Measurements from ENCODE around the gene PEMT.

The PEMT gene

DNA sequence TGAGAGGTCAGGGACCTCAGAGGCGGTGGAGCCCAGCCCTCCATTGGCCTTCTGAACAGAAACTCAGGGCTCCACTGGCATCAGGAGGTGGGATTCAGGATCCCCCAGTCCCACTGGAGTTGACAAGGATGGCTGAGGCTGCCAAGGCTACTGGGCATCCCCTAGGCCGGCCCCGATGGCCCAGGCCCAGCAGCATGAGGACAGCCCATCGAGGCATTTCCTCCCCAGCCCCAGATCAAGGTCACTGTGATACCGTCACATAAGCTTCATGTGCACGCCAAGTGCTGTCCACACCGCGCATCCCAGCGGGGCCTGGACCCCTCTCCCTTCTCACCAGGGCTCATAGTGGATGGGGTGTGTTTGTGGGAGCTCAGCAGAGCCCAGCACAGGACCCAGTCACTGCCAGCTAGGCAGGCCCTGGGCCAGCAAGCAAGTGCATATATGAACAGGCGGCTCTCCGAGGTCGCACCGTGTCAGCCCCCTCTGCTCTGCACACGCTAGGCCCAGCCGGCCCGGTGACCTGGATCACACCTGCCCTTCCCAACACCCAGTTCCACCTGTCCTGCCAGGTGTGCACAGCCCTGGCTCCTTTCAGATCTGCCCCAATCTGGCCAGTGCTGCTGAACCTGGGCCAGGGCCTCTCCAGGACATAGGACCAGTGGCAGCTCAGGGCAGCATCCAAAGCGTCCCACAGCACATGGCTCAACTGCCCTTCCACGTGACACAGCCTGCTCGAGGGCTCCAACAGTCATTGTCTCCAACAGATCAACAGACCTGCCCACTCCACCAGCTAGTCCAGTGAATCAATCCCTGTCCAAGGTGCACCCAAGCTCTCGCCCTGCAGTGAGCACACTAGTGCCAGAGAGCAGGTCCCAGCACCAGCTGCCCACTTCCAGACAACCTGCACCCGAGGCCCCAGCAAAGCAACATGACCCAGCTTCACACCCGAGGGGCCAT lies 62.5 kb downstream of the PEMT start:
- DNase-seq: no peak

DNA sequence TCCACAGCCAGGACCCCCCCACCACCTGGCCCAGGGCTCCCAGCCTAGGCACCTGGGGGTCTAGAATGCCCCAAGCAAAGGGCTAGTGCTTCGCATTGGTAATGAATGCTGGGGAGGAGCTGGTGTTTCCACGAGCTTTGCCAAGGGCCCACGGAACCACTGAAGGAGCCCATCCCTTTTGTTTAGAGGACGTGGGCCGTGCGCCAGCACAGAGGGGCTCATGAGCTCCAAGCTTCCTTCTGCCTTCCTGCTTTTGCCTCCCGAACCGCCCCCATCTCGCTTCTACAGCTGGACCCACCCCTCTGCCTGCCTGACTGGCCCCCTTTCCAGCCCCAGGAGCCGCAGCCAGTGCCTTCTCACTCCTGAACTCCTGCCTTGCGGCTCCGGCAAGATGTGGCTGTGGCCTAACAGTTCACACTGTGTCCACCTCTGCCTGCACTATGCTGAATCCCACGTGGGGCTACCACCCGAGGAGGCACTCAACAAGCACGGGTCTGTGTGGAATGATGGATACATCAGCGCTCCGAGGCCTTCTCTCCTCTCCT lies 63.5 kb downstream of the PEMT start:
- no peak for DNase-seq

DNA sequence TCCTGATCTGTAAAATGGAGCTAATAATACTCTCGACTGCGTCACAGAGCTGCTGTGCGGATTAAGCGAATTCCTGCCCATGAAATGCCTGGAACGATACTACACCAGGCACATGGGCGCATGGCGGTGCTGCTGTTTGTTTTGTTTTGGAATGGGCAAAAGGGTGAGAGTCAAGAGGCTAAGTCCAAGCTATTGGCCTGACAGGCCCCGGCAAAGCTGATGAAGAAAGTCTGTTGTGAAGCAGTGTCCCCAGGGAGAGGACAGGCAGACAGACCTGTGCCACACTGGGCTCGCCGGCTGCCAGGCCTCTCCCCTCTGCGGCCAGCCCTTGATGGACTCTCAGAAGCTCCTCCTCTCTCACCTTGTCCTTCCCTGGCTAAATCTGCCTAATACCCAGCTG lies 64.0 kb downstream of the PEMT start:
- DNase-seq: no peak

DNA sequence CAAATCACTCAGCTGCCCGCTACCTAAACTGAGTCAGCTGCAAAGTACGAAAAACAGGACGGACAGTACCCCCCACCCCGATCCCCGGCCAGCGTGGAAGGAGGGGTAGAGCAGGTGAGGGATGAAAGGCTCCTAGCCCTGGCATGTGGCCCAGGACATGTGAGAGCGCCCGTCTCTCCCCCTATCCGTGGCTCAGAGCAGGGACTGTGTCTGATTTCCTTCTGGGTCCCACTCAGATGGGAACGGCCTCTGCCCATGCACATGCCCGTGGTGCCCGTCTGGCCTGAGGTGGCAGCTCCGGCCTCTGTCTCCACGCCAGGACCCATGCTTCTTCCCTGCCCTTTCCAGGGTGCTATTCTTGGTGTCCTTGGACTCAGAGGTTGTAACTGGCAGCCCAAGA lies 65.1 kb downstream of the PEMT start:
- no peak for DNase-seq

DNA sequence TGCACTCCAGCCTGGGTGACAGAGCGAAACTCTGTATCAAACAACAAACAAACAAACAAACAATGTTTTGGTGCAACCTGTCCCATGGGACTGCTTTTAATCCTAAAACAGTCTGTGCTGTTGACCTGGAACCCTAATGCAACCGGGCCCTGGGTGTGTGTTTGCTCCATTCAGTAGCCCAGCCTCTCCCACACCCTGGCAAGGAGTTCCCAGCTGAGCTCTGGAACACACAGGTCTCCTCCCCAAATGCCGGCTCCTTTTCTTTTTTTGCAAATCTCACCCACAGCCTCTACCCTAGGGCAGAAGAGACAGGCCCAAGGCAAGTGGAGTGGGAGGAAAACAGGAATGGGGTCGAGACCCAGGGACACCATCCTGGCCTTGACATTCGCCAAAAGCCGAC lies 65.6 kb downstream of the PEMT start:
- DNase-seq: no peak

DNA sequence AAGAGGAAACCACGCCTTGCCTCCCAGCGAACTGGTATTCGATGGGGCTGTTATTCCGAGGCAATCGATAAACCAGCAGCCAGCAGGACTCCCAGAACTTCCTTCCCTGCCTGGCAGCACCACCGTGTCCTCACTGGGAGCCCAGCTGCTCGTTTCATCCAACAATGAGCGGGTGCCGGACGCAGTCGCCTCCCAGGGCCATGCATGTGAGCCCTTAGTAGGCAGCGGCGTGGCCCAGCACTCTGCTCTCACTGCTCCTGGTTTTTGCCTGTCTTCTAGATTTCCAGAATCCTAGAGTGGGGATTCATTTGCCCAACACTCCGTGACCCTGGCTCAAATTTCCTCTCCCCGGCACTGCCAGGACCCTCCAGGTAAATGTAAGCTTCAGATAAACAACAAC lies 66.2 kb downstream of the PEMT start:
- no peak for DNase-seq

DNA sequence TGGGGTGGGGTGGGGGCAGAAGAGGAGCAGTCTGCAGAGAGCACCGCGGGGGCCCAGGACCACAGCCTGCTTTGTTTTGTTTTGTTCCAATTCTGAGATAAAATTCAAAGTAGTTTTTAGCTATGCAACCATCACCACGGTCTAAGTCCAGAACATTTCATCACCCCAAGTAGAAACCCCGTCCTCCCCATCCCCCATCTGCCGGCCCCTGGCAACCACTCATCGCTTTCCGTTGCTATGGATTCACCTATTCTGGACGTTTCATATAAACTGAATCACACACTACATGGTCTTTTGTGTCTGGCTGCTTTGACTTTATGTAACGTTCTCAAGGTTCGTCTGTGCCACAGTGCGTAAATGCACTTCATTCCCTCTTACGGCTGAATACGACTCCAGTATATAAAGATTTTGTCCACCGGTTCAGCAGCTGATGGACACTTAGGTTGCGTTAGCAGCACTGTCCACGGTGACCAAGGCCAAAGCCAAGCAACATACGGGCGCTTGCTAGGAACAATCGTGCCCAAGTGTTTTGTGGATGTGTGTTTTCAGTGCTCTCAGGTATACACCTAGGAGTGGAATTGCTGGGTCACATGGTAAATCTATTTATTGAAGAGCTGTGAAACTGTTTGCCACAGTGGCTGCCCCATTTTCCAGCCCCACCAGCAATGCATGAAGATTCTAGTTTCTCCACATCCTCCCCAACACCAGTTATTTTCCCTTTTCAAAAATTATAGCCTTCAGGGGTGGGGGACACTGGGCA lies 67.6 kb downstream of the PEMT start:
- DNase-seq: no peak

DNA sequence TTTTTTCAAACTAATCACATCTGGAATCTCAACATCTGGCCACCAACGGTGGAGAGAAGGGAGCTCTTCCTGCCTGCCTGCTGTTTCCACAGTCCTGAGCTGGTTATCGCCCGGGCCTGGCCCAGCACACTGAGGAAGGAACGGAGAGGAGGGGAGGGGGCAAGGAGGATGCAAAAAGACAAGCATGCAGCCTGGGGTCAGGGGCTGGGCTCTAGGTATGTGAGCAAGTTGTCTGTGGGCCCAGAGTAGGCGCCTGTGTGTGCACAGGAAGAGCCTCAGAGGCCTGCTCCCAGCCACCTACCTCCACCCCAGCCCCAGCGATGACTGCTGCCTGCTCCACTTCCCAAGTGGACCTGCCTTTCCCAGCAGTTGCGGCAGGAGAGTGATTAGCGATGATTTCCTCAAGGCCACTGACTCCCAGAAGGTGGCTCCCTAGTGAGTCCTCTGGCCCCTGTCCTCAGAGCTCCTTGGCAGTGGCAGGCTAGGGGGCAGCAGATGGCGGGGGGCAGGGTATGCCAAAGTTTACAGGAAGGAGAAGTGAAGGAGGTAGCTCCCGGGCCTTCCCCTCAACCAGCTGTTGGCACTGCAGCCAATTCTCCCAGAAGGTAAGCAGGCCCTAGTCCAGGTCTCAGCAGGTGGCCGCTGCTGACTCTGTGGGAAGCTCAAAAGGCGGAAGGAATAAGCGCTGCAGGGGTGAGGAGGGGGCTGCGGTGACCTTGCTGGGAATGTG lies 68.3 kb downstream of the PEMT start:
- no peak for DNase-seq

DNA sequence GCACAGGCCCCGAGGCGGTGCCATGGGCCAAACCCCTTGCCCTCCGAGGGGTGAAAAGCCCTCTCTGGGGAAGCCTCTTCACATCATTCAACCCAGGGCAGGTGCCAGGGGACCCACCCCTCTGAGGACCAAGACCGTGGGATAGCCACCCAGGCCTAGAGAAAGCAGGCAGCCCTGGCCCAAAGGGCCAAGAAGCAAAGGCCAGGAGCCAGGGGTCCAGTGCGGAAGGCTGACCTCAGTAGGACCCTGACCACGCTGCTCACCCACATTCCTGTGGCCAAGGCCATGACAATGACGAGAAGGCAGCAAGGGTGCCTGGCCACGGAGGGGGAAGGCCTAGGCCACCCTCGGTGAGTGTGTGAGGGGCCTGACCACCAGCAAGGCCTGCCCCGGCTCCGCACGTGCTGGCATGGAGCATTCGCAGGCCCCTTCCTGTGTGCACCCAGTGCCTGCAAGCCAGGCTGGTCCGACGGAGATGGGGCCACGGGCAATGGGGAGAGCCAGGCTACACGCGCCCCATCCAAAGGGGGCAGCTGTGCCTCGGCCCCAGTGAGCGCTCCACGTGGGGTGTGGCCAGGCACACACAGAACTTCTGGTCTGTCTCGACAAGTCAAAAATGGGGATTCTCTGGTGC lies 70.8 kb downstream of the PEMT start:
- DNase-seq: no peak

DNA sequence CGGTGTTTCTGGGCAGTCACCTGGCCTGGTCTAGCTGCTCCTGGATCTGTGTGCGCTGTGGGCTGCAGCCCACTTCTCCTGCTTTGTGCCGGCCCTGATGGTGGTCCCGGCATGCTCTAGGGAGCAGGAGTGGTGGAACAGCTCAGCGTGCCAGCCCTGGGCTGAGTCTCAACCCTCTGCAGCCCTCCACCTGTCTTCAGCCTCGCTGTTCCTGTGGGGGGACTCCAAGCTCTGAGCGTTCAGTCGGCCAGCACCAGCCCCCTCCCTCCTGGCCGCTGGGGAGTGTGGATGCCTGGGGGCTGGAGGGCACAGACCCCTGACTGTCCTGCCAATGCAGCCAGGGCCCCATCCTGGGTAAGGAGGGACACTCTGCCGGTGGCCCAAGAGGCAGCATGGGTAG lies 71.6 kb downstream of the PEMT start:
- DNase-seq: no peak

DNA sequence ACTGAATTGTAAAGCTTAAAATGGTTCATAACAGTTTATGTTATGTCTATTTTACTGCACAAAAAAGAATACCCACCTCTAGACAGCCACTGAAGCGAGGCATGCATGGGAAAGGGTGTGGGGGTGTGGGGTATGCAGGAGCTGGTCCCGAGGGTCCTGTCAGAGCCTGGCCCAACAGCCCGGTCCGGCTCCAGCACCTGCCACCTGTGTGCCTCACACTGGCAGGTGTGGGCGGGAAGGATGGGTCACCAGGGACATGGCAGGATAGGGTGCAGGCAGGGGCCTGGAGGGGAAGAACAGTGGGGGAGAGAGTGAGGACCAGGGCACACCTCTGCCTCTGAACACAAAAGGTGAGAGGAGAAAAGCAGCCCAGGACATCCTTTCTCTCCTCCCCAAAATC lies 72.6 kb downstream of the PEMT start:
- DNase-seq: no peak

DNA sequence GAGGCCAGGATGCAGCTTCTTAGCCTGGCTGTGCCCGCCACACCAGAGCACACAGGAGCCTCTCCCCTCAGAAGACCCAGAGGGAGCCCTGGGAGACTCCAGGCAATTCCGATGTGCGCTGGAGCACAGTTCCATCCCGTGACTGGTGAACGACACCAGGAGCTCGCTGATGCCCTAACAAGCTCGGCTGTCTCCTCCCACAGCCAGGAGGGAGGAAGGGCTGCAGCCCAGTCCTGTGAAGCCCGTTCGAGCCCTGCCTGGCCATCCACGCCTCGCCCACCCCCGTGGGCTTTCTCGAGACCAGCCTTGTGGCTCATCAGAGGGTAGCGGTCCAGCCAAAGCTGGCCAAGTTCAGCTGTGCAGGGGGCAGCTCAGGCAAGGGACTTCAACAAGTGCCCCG lies 73.5 kb downstream of the PEMT start:
- no peak for DNase-seq

DNA sequence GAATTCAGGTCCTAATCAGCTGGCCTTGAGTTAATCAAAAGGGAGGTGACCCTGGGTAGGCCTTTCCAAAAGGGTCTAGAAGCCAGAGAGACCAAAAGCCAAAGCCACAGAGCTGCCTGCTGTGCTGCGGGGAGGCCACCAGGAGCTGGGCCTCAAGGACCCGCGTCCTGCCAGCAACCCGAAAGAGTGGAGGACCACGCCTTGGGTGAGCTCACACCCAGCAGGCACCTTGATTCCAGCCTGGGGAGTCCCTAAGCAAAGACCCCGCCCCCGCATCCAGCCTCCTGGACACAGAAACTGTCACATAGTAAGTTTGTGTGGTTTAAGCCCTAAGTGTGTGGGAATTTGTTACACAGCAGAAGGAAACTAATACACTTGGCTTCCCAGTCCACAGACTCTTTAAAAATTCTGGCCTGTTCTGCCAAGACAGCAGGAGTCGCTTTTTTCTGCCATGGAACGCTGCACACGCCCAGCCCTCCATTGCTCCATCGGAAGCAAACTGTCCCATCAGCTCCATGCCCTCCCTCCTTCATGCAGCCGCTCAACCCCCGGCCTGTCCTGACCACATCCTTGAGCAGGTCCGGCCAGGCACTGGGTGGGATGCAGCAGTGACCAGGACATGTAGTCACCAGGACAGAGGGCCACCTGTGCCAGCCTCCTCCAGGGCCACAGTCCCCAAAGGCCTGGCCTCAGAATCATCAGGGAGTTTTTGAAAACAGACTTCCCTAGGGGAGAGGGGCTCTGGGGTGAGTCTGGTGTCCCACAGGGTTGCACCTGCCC lies 74.4 kb downstream of the PEMT start:
- DNase-seq: no peak

DNA sequence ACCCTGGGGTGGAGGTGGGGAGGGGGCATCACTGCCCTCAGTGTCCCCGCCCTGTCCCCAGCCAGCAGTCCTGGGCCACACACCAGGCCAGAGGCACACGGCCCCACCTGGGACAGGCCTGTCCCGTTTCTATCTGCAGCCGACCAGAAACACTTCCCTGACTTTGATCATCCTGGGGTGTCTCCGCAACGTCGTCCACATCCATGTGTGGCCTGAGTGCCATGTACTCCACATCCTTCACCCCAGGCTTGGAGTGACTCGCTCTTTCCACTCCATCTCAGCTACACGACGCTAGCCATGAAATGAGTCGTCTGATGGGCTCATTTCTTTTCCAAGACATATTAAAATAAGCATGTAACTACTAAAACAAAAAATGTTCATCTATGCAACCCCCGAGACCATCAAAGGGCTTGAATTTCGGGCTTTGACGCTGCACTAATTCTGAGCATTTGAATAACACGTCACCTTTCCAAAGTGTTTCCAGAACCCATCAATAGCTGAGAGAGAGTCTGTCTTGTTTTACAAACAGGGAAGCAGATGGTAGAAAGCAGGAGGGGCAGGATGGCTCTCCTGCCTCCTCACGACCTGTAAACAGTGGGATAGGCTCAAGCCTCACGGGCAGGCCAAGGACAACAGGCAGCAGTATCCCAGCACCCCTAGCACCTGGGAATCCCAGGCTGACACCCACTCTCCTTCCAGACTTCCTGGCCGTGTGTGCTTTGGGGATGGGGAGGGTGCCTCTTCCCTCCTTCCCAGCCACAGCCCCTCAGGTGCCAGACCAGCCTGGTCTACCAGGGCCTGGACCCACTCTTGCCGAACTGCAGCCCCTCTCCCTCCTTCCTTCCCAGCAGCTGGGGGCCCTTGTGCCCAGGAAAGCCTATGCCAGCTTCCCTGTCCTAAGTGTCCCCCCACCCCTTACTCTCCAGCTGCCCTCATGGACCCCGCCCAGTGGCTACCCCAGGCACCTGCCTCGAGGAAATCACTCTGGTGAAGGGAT lies 75.3 kb downstream of the PEMT start:
- DNase-seq: no peak

DNA sequence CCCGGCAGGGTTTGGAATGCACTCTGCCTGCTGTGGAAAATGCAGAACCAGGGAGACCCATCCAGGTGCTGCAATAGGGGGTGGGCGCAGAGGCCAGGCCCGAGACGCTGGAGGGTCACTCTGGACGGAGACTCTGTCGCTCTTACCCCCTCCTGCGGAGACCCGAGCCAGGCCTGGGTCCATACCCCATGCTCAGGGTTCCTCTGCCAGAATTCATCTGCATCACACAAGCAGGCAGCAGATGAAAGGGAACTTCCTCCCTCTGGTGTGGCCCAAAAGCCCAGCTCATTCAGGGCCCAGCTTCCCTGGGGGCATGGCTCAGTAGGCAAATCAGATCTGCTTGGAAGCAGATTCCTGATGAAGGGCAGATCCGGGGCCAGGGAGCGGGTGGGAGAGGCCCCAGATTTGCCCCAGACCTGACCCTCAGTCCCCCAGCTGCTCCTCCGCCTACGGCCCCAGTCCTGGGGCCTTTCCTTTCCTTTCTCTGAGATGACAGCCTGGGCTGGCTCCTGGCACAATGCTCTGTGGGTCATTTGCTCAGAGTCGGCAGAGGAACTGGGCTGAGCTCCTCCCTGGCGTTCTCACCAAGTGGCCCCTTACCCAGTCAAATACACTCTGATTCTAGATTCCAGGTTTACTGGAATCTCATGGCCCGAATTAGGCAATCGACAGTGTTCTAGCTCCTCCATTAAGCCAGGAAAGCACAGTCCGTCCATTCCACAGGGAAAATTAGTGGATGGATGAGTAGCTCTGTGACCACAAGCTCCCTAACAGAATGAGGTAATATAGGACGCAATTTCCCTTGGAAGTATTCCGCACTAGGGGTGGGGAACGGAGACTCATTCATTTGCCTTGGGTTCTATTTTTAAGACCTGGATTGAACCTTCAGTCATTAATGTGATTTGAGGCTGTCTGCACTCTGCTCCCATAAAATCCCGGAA lies 76.2 kb downstream of the PEMT start:
- DNase-seq: no peak

DNA sequence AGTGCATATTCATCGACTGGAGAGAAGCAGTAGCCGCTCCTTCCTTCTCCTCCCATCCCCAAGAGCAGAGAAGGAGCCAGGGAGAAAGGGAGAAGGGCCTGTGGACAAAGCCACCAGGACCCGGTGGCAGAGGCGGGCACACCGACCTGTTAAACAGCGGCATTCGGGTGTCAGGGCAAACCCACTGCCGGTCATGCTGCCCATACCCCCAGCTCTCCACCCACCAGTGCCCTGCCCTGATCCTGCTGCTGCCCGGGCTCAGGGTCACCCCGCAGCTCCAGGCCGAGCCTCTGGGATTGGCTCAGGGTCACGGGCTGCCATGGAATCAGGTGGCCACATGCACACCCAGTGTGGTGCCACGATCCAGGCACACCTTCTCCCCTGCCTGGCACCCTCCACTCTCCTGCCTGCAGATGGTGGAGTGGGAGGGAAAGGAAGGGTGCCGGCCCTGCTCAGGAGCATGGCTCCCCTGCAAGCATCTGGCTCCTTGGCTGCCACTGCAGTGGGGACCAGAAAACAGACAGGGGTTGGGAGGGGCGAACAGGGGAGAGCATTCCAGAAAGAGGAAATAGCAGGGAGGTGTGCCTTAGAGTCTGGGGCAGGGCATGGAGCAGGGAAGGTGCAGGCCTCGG lies 77.0 kb downstream of the PEMT start:
- no peak for DNase-seq

DNA sequence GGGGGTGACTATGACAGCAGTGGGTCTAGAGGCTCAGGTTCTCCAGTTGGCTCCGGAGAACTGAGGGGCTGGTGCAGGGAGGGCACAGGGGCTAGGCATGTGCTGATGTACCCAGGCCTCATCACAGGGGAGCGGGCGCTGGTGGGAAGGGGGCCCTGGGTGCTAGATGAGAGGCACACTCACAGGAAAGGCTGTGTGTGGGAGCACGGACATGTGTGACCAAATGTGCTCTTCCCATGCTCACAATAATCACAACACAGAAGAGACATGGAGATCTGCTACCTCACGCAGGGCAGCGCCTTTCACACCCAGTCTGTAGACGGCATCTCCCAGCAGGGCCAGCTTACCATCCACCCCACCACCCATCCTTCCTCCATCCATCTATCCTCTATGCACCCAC lies 77.9 kb downstream of the PEMT start:
- DNase-seq: no peak

DNA sequence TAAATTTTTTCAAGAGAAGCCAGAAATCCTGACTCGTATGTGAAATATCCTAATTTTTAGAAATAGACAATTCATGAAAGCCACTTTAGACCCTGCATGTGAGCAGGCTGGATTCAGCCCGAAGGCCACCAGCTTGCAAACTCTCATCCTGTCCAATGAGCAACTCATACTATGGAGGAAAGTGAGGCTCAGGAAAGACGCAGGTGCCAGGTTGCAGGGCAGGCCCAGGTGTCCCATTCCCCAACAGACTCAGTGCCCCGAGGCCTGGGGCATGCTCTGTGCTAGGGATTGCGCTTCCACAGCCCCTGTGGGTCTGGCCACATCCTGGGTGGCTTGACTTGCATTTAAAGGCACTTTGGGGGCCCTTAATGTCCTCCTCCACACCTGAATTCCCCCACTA lies 78.6 kb downstream of the PEMT start:
- DNase-seq: no peak

All from activated CD4-positive, alpha-beta T cell treated with anti-CD3 and anti-CD28 coated beads, Interleukin-2, amount 50 U/mL, for 16 hours (primary cell).